B cell (primary cell): Measurements from ENCODE around the gene TIMM10. TPM values are rescaled to one million over a fixed set of nuclear protein-coding genes. Genes with fewer than 3 reads are reported as not detected.

Experiments
- ATAC-seq: fragments of 200-7000 bp; cut with Tn5 transposase; one replicate; pipeline ENCODE4 v1.10.0; 2021; ENCODE audit warnings: low read depth, mild to moderate bottlenecking, moderate number of reproducible peaks, moderate library complexity
- CTCF ChIA-PET: fragments of 350-600 bp; sonication (Branson Sonifier 250); formaldehyde crosslinking; loops from one replicate; lab custom pipeline; 2021; ENCODE audit warnings: antibody characterized with exemption, inconsistent platforms; lab: Charles Lee
- POLR2A ChIA-PET: fragments of 350-600 bp; sonication (Branson Sonifier 250); formaldehyde crosslinking; loops from one replicate; lab custom pipeline; 2021; ENCODE audit warnings: antibody characterized with exemption; lab: Charles Lee
- DNase-seq: peaks from one replicate; pipeline ENCODE4 v3.0.0; 2013
- H2AFZ ChIP-seq: 2 replicates; pipeline ENCODE4 v1.6.1; 2012; ENCODE audit warnings: mild to moderate bottlenecking, low read depth, low read length; ENCODE audit not compliant: insufficient read depth, poor library complexity, severe bottlenecking
- H3K27ac ChIP-seq, 2 donors: 1 replicate in 1 of 2; 2 replicates in 1 of 2; pipeline ENCODE4 v1.5.1; 2012 to 2013; ENCODE audit warnings: low read length in 2 of 2, mild to moderate bottlenecking in 2 of 2, moderate library complexity in 1 of 2
- H3K27me3 ChIP-seq, 4 experiments: fragments of 200-600 bp in 1 of 4; sonication (generic) in 1 of 4; replicated peaks in 1 of 4; 1 replicate in 2 of 4; 2 replicates in 2 of 4; pipeline versions ENCODE4 v1.6.1 to v1.7.0; 2013 to 2016; ENCODE audit warnings: low read length in 3 of 4, mild to moderate bottlenecking in 2 of 4, mixed read lengths in 1 of 4, moderate library complexity in 1 of 4; ENCODE audit not compliant: insufficient read depth in 4 of 4, control insufficient read depth in 3 of 4; ENCODE audit errors: control extremely low read depth in 1 of 4
- H3K36me3 ChIP-seq, 2 experiments: replicated peaks in 1 of 2; 1 replicate in 1 of 2; 2 replicates in 1 of 2; pipeline versions ENCODE4 v1.6.1 to v1.7.1; 2013; ENCODE audit warnings: low read length in 1 of 2; ENCODE audit not compliant: insufficient read depth in 2 of 2, control insufficient read depth in 1 of 2; ENCODE audit errors: control extremely low read depth in 1 of 2, extremely low read depth in 1 of 2
- H3K4me1 ChIP-seq, 2 donors: fragments of 200-600 bp in 1 of 2; sonication (generic) in 1 of 2; 1 replicate in 1 of 2; 2 replicates in 1 of 2; pipeline versions ENCODE4 v1.5.1 to v1.6.1; 2013 to 2017; ENCODE audit warnings: low read length in 2 of 2; ENCODE audit not compliant: control insufficient read depth in 2 of 2, insufficient read depth in 2 of 2
- H3K4me2 ChIP-seq: replicated peaks from 2 replicates; pipeline ENCODE3; 2012; ENCODE audit warnings: mild to moderate bottlenecking, low read depth, low read length; ENCODE audit not compliant: poor library complexity, severe bottlenecking
- H3K4me3 ChIP-seq, 5 experiments: fragments of 200-600 bp in 1 of 5; sonication (generic) in 1 of 5; 1 replicate in 3 of 5; 2 replicates in 2 of 5; pipeline versions ENCODE4 v1.5.1 to v1.7.0; 2011 to 2016; ENCODE audit warnings: low read length in 4 of 5, mild to moderate bottlenecking in 4 of 5, low read depth in 2 of 5, control low read depth in 1 of 5, moderate library complexity in 1 of 5; ENCODE audit not compliant: insufficient read depth in 1 of 5; ENCODE audit errors: control extremely low read depth in 1 of 5, extremely low read depth in 1 of 5
- H3K79me2 ChIP-seq: fragments of 200-600 bp; sonication (generic); one replicate; pipeline ENCODE4 v1.6.0; 2016; ENCODE audit warnings: low read length; ENCODE audit not compliant: control insufficient read depth, insufficient read depth
- H3K9ac ChIP-seq: fragments of 200-600 bp; sonication (generic); 2 replicates; pipeline ENCODE4 v1.6.1; 2017; ENCODE audit warnings: mild to moderate bottlenecking, low read length, moderate library complexity
- H3K9me3 ChIP-seq, 3 donors: one replicate each; pipeline versions ENCODE4 v1.6.1 to v1.7.1; 2013; ENCODE audit warnings: low read length in 2 of 3; ENCODE audit not compliant: control insufficient read depth in 2 of 3, insufficient read depth in 1 of 3; ENCODE audit errors: control extremely low read depth in 1 of 3
- H4K20me1 ChIP-seq: 2 replicates; pipeline ENCODE4 v1.6.0; 2012; ENCODE audit warnings: mild to moderate bottlenecking, low read length; ENCODE audit not compliant: insufficient read depth, control insufficient read depth, poor library complexity, severe bottlenecking
- H3K27ac Mint-ChIP-seq: one replicate; pipeline ENCODE4 v1.8.0; 2021; ENCODE audit warnings: mixed read lengths
- H3K27me3 Mint-ChIP-seq: one replicate; pipeline ENCODE4 v1.8.0; 2021; ENCODE audit warnings: mixed read lengths
- H3K4me1 Mint-ChIP-seq: one replicate; pipeline ENCODE4 v1.8.0; 2021; ENCODE audit warnings: mixed read lengths
- H3K4me3 Mint-ChIP-seq: one replicate; pipeline ENCODE4 v1.8.0; 2021; ENCODE audit warnings: mixed read lengths
- H3K9me3 Mint-ChIP-seq: one replicate; pipeline ENCODE4 v1.8.0; 2022; ENCODE audit warnings: mixed read lengths; ENCODE audit not compliant: insufficient read depth
- EZH2 ChIP-seq: IDR thresholded peaks from 2 replicates; pipeline ENCODE4 v1.6.1; 2012; ENCODE audit warnings: borderline replicate concordance, low read depth, mild to moderate bottlenecking, moderate library complexity, low read length; ENCODE audit not compliant: insufficient read depth, poor library complexity, severe bottlenecking
- WGBS: methylation state at CpG from one replicate; pipeline ENCODE4 v1.1.5; 2013; ENCODE audit warnings: missing lambda C conversion rate; ENCODE audit not compliant: insufficient coverage; 5-methylcytosine and 5-hydroxymethylcytosine counted together
- intact Hi-C: fragments of 100-400 bp; cut with micrococcal nuclease; formaldehyde crosslinking; loops from one replicate; pipeline ENCODE4 v1.10.0; 2022
- polyA plus RNA-seq: library from polyadenylated mRNA; depleted of rRNA; stranded (reverse); fragments of >200 nt; gene quantifications from 2 replicates; pipeline ENCODE4 v1.2.3, GENCODE V29; 2012
- total RNA-seq, 2 donors: library from RNA; stranded (reverse); fragments of 120-200 nt in 1 of 2; gene quantifications; 1 replicate in 1 of 2; 2 replicates in 1 of 2; pipeline versions ENCODE4 v1.2.3 to v1.2.4, GENCODE V29; 2013 to 2022
- TF ChIP-seq, protein P1 (sequence below): fragments of 200-600 bp; IDR thresholded peaks from one replicate; pipeline ENCODE4 v1.8.0; 2022; ENCODE audit warnings: antibody characterized with exemption, mild to moderate bottlenecking

TIMM10 gene
- total and polyA plus RNA-seq, 2 donors (not counting 1 experiment from before 2014, with no cell fraction given), result 36.5 to 39.6 TPM

DNA sequence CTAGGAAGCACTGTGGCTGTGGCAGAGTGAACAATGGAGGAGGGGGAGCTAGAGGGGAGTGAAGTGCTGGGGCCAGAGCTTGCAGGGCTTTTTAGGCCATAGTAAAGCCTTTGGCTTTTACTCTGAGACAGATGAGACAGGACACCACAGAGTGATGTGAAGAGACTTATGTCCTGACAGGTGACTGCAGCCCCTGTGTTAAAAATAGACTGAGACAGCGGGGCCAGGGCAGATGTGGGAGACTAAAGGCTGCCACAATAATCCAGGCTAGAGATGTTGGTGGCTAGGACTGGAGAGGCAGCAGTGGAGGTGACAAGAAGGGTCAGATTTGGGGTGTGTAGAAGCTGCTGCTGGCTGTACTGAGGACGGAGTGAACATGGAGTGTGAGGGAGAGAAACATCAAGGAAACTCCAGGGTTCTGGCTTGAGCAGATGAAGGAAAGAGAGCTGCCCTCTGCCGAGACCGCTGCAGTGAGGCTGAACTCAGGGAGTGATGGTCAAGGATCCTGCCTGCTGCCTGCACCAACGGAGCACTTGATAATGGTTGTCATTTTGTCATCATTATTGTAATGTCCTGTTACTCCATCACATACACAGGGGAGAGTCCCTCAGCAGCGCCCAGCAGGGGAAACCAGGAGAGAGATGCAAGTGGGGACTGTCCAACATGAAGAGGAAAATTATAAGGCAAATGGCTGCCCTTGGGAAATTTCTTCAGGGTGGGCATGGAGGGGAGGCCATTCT is 42.5 kb downstream of the TIMM10 start:
- Mint-ChIP-seq H3K9me3 (no peaks in the 10 kb centered on the region), H3K27me3 (no peaks in the 10 kb centered on the region), H3K4me1 (peaks cover 20% of the 10 kb centered on the region), H3K4me3 (no peak overlapping the region), H3K27ac (no peak overlapping the region)
- Histone ChIP-seq H3K79me2 (no peaks in the 10 kb centered on the region), H4K20me1 (no peaks in the 10 kb centered on the region), H3K27ac (no peak overlapping the region), H3K9ac (no peak overlapping the region), H3K4me1 (peaks cover 22 to 25% of the 10 kb centered on the region in 2 donors), H3K36me3 (no peaks in the 10 kb centered on the region), H2AFZ (no peak overlapping the region), H3K4me3 (no peak overlapping the region), H3K9me3 (peaks cover 0 to 4% (median 0%) of the 10 kb centered on the region in 3 donors), H3K4me2 (no peak overlapping the region), H3K27me3 (peaks cover 0 to 7% (median 3%) of the 10 kb centered on the region in 4 experiments)
- WGBS, result 98% methylated on average over 4 of the region's 6 CpGs
- TF ChIP-seq, protein P1, sequence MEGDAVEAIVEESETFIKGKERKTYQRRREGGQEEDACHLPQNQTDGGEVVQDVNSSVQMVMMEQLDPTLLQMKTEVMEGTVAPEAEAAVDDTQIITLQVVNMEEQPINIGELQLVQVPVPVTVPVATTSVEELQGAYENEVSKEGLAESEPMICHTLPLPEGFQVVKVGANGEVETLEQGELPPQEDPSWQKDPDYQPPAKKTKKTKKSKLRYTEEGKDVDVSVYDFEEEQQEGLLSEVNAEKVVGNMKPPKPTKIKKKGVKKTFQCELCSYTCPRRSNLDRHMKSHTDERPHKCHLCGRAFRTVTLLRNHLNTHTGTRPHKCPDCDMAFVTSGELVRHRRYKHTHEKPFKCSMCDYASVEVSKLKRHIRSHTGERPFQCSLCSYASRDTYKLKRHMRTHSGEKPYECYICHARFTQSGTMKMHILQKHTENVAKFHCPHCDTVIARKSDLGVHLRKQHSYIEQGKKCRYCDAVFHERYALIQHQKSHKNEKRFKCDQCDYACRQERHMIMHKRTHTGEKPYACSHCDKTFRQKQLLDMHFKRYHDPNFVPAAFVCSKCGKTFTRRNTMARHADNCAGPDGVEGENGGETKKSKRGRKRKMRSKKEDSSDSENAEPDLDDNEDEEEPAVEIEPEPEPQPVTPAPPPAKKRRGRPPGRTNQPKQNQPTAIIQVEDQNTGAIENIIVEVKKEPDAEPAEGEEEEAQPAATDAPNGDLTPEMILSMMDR, result no peak
- TF ChIP-seq EZH2, result no peak
- ATAC-seq, result no peak
- CTCF ChIA-PET, result interaction anchor here (12.1 to 12.5 kb wide), 2 partner anchors 31 to 41 kb away, joined by 148 to 355 read pairs; partner anchors contain the start of gene TIMM10
- intact Hi-C loops, result no loop called here
- POLR2A ChIA-PET, result no interaction called here
- DNase-seq, result no peak
